Pancreas (tissue), 10 donors: Measurements from ENCODE around the gene SV2C. TPM values are rescaled to one million over a fixed set of nuclear protein-coding genes. Genes with fewer than 3 reads are reported as not detected.

Experiments used
- ATAC-seq, 4 donors: fragments of 200-7000 bp; cut with Tn5 transposase; one replicate each; pipeline versions ENCODE4 v1.8.0 to v1.9.1; 2020; ENCODE audit warnings: mild to moderate bottlenecking in 4 of 4, moderate library complexity in 4 of 4
- DNase-seq, 6 donors: peaks; one replicate each; pipeline ENCODE4 v3.0.0-alpha.2; 2020
- FAIRE-seq: peaks from 2 replicates; lab custom pipeline; 2012; peaks lifted over from hg19 to GRCh38; lab: Jason Lieb, UNC
- H3K27ac ChIP-seq, 4 donors: fragments of 200-600 bp; sonication (generic); 1 replicate in 3 of 4; 2 replicates in 1 of 4; pipeline versions ENCODE4 v1.5.0 to v1.8.0; 2020
- H3K27me3 ChIP-seq, 4 donors: fragments of 200-600 bp; one replicate each; pipeline ENCODE4 v1.8.0; 2021
- H3K36me3 ChIP-seq, 3 donors: fragments of 200-600 bp; sonication (generic) in 1 of 3; one replicate each; pipeline versions ENCODE4 v1.5.0 to v1.8.0; 2020 to 2021
- H3K4me1 ChIP-seq, 3 donors: fragments of 200-600 bp; one replicate each; pipeline ENCODE4 v1.8.0; 2021
- H3K4me3 ChIP-seq, 4 donors: fragments of 200-600 bp; sonication (generic) in 2 of 4; one replicate each; pipeline versions ENCODE4 v1.5.0 to v1.8.0; 2020 to 2021
- H3K9me3 ChIP-seq, 4 donors: fragments of 200-600 bp; one replicate each; pipeline ENCODE4 v1.8.0; 2021
- WGBS, 2 donors: extraction: QIAGEN DNeasy Blood & Tissue Kit; methylation state at CpG; one replicate each; pipeline ENCODE4 v1.1.7; 2013; 5-methylcytosine and 5-hydroxymethylcytosine counted together
- intact Hi-C, 3 donors: fragments of 100-400 bp; cut with DNase I; formaldehyde crosslinking; loops; one replicate each; pipeline versions ENCODE4 v1.11.1 to v1.14.2; 2022
- polyA plus RNA-seq, 2 donors: library from polyadenylated mRNA; stranded (reverse); fragments of 200-250 nt; gene quantifications; one replicate each; pipeline ENCODE4 v1.2.3, GENCODE V29; 2013
- total RNA-seq, 6 donors: library from RNA; stranded (reverse); fragmentation: NEBNext Ultra II Directional in 4 of 6; extraction: Animal tissue kit (Norgen Biotek cat#: 25700) in 4 of 6; gene quantifications; one replicate each; pipeline versions ENCODE4 v1.2.1 to v1.2.4, GENCODE V29; 2021 to 2023
- TF ChIP-seq, protein P1 (sequence below), 4 donors: fragments of 200-600 bp; sonication (generic) in 3 of 4; IDR thresholded peaks; one replicate each; pipeline versions ENCODE4 v1.5.0 to v1.8.0; 2021; ENCODE audit warnings: antibody characterized with exemption in 4 of 4
- donor health status: healthy with polysubstance abuse.
- donor health status: DM: no; HTN: no; CAD: no; lungs with moderate emphysema.
- donor health status: DM: no; HTN: no; CAD: no.
- donor health status: control.
- donor health status: control.
- donor health status: Bipolar disorder and iron deficiency.
- donor health status: DM: yes; HTN: yes; CAD: no.
- donor health status: DM: no; HTN: no; CAD: no.
- donor health status: DM: no; HTN: no; CAD: no.
- donor health status: DM: yes; HTN: yes; CAD: no.

Gene SV2C
- total and polyA plus RNA-seq, 8 donors, result 0.05 to 0.18 (median 0.08) TPM; not detected in 1

DNA sequence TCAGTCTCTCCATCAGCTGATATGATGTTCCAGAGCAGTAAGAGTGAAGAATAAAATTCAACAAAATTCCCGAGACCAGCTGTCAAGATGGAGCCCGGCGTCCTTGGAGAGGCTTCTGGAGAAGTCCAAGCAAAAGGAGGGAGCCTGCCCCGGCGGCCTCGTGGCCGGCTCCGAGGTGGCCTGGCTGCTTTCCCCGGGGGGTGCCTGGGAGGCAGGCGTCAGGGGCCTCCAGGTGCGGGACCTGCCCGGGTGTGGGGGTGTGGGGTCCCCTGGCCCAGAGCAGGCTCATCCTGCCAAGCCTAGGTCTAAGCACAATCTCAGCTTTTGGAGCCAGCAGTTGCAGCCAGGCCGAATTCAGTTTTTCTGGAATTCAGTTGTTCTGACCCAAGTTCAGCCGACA lies 197.3 kb downstream of the SV2C start:
- TF ChIP-seq, protein P1, sequence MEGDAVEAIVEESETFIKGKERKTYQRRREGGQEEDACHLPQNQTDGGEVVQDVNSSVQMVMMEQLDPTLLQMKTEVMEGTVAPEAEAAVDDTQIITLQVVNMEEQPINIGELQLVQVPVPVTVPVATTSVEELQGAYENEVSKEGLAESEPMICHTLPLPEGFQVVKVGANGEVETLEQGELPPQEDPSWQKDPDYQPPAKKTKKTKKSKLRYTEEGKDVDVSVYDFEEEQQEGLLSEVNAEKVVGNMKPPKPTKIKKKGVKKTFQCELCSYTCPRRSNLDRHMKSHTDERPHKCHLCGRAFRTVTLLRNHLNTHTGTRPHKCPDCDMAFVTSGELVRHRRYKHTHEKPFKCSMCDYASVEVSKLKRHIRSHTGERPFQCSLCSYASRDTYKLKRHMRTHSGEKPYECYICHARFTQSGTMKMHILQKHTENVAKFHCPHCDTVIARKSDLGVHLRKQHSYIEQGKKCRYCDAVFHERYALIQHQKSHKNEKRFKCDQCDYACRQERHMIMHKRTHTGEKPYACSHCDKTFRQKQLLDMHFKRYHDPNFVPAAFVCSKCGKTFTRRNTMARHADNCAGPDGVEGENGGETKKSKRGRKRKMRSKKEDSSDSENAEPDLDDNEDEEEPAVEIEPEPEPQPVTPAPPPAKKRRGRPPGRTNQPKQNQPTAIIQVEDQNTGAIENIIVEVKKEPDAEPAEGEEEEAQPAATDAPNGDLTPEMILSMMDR (IDR thresholded peaks at IDR 0.05), result no peak
- FAIRE-seq (no peak), DNase-seq (peak in 1 of 6 donors; percentile 50), ATAC-seq (no peak)
- WGBS, 2 donors, result 94 to 96% methylated on average over 14 of the region's 14 CpGs
- Histone ChIP-seq H3K27me3 (no peaks in the 10 kb centered on the region), H3K36me3 (no peaks in the 10 kb centered on the region), H3K9me3 (no peaks in the 10 kb centered on the region), H3K27ac (no peak overlapping the region), H3K4me3 (no peak overlapping the region), H3K4me1 (peaks cover 0 to 6% (median 0%) of the 10 kb centered on the region in 3 donors)
- intact Hi-C loops, result no loop called here

DNA sequence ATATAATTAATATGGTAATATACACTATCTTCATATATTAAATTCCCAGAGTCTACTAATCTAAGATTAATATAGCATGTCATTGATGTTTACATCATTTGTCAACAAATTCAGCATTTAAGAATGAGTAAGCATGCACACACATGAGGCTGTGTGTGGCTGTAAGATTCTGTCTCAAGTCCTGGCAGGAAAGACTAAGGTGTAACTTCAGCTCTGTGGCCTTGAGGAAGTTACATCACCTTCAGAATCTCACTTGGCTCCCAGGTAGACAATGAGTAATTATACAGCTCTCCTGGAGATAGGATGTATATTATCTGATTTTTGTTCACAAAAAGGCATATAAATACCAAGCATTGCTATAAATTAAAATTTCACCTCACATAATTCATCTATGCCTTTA lies 200.5 kb downstream of the SV2C start:
- ATAC-seq (peak in 3 of 4 donors; percentile 48 to 71 (median 68)), DNase-seq (no peak), FAIRE-seq (no peak)
- H3K27me3 ChIP-seq, result no peaks in the 10 kb centered on the region
- H3K36me3 ChIP-seq, result no peaks in the 10 kb centered on the region
- no peak overlapping the region for H3K4me3 ChIP-seq
- TF ChIP-seq, protein P1 (IDR thresholded peaks at IDR 0.05), result no peak
- peaks cover 0 to 6% (median 0%) of the 10 kb centered on the region in 3 donors for H3K4me1 ChIP-seq
- intact Hi-C loops, result no loop called here
- H3K9me3 ChIP-seq, result no peaks in the 10 kb centered on the region
- no peak overlapping the region for H3K27ac ChIP-seq

DNA sequence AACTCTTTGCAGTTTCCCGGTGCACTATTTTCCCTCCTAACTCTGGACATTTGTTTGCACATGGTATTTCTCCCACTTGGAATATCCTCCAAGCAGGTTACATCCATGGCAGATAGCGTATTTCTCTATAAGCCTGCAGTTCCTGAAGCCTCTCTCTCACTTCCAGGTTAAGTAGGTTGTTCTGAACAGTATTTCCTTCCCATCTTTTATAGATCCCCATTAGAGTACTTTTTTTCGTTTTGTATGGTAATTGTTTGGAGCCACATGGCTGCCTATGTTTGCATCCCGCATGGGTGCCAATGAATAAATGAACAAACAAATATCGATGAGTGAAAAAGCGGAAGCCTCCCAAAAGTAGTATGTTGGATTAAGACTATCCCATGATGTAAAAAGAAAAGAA lies 206.5 kb downstream of the SV2C start:
- Histone ChIP-seq H3K27me3 (no peaks in the 10 kb centered on the region), H3K27ac (no peak overlapping the region), H3K4me1 (peaks cover 21 to 31% (median 25%) of the 10 kb centered on the region in 3 donors), H3K4me3 (no peak overlapping the region), H3K36me3 (no peaks in the 10 kb centered on the region), H3K9me3 (no peaks in the 10 kb centered on the region)
- DNase-seq, result no peak
- TF ChIP-seq, protein P1 (IDR thresholded peaks at IDR 0.05), result no peak
- FAIRE-seq, result no peak
- 64 to 69% methylated on average over 6 of the region's 6 CpGs for WGBS, 2 donors
- intact Hi-C loops, result no loop called here
- no peak for ATAC-seq

DNA sequence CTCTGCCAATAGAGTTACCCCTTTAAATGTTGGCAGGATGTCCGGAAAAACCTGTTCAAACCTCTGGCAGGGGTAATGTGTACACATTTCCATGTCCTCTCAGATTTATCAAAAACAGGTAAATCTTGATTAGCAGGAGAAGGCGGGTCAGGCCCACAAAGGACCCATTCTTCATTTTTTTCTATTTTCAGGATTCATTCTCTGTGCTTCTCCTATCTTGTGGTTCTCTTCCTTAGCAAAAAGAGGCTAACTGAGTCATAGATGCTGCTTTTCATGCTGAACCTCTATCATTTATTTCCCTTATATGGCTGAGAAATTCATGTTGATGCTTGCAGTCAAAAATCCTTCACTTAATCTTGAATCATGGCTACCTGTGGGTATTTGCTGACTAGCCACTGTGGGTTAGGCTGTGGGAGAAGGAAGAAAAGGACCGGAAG lies 207.2 kb downstream of the SV2C start:
- 10 to 28% methylated on average over 3 of the region's 3 CpGs for WGBS, 2 donors
- FAIRE-seq (no peak), ATAC-seq (peak; percentile 83 to 92 (median 88)), DNase-seq (peak in 4 of 6 donors; percentile 30 to 72 (median 66))
- Histone ChIP-seq H3K27ac (peak overlapping the region in 3 of 4 donors; percentile 6 to 72 (median 47)), H3K9me3 (no peaks in the 10 kb centered on the region), H3K4me1 (peaks cover 21 to 31% (median 25%) of the 10 kb centered on the region in 3 donors), H3K27me3 (no peaks in the 10 kb centered on the region), H3K4me3 (no peak overlapping the region), H3K36me3 (no peaks in the 10 kb centered on the region)
- TF ChIP-seq, protein P1 (IDR thresholded peaks at IDR 0.05), result no peak
- intact Hi-C loops, result no loop called here

DNA sequence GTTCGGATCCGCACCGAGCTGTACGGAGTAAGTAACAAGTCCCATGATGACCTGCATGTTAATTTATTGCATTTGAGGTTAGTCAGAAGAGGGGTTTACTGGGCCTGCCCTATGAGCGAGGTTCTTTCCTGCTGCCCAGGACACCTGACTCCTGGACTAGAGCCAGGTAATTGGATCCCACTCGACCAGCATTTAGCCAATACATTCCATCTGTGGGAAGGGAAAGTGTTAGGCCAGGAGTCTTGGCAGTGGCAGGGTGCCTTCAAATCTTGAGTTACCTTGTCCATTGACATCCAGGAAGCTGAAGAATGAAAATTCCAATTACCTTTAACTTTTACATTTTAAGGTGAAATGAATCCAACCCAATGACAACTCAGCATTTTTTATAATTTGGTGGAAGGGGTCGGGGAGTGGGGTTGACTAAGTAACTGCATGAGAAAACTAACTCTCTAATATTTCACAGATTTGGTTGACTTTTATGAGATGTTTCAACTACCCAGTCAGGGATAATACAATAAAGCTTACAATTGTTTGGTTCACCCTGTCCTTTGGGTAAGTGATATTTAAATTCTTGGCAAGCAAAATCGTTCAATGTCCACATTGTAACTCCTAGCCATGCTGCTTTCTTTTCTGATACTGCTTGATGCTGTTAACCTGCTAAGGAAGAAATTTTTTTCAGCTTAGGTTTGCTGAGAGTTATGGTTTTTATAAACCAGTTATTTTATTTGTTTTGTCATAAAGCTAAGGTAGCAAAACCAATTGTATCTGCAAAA lies 208.3 kb downstream of the SV2C start:
- TF ChIP-seq, protein P1 (IDR thresholded peaks at IDR 0.05), result no peak
- intact Hi-C loops, result no loop called here
- Histone ChIP-seq H3K4me3 (no peak overlapping the region), H3K36me3 (no peaks in the 10 kb centered on the region), H3K27me3 (no peaks in the 10 kb centered on the region), H3K4me1 (peaks cover 21 to 31% (median 25%) of the 10 kb centered on the region in 3 donors), H3K9me3 (no peaks in the 10 kb centered on the region), H3K27ac (peak overlapping the region in 3 of 4 donors; percentile 44 to 72 (median 47))
- no peak for FAIRE-seq
- WGBS, 2 donors, result 57 to 59% methylated on average over 8 of the region's 8 CpGs
- peak in 4 of 6 donors; percentile 30 to 71 (median 49) for DNase-seq
- ATAC-seq, result peak; percentile 48 to 75 (median 72)
